GM23248 (cell line): ENCODE results near the gene EIF4G1. TPM values are rescaled to one million over a fixed set of nuclear protein-coding genes. Genes with fewer than 3 reads are reported as not detected.

Source experiments
- DNase-seq: peaks from one replicate; pipeline ENCODE4 v3.0.0-alpha.2; 2015
- H2AFZ ChIP-seq: fragments of 200-600 bp; sonication (generic); 2 replicates; pipeline ENCODE4 v1.6.1; 2016; ENCODE audit warnings: antibody characterized with exemption
- H3F3A ChIP-seq: fragments of 200-600 bp; sonication (generic); 2 replicates; pipeline ENCODE4 v1.6.1; 2016; ENCODE audit warnings: mild to moderate bottlenecking, antibody characterized with exemption, mixed run types; ENCODE audit not compliant: insufficient read depth
- H3K27ac ChIP-seq: fragments of 200-600 bp; sonication (generic); 2 replicates; pipeline ENCODE4 v1.5.1; 2016; ENCODE audit warnings: mild to moderate bottlenecking
- H3K27me3 ChIP-seq: fragments of 200-600 bp; sonication (generic); replicated peaks from 2 replicates; pipeline ENCODE4 v1.6.1; 2016; ENCODE audit warnings: mild to moderate bottlenecking; ENCODE audit not compliant: insufficient read depth
- H3K36me3 ChIP-seq: fragments of 200-600 bp; sonication (generic); 2 replicates; pipeline ENCODE4 v1.6.1; 2016; ENCODE audit warnings: low read depth, mild to moderate bottlenecking
- H3K4me1 ChIP-seq: fragments of 200-600 bp; sonication (generic); 2 replicates; pipeline ENCODE4 v1.6.1; 2016; ENCODE audit warnings: mild to moderate bottlenecking; ENCODE audit not compliant: insufficient read depth
- H3K4me2 ChIP-seq: fragments of 200-600 bp; sonication (generic); one replicate; pipeline ENCODE4 v1.6.1; 2016; ENCODE audit warnings: mild to moderate bottlenecking; ENCODE audit not compliant: unreplicated experiment
- H3K4me3 ChIP-seq: fragments of 200-600 bp; sonication (generic); 2 replicates; pipeline ENCODE4 v1.5.1; 2016; ENCODE audit warnings: mild to moderate bottlenecking
- H3K79me2 ChIP-seq: fragments of 200-600 bp; sonication (generic); 2 replicates; pipeline ENCODE4 v1.6.1; 2016; ENCODE audit warnings: mild to moderate bottlenecking; ENCODE audit not compliant: insufficient read depth
- H3K9ac ChIP-seq: fragments of 200-600 bp; sonication (generic); 2 replicates; pipeline ENCODE4 v1.6.1; 2016; ENCODE audit warnings: mild to moderate bottlenecking
- H3K9me2 ChIP-seq: fragments of 200-600 bp; sonication (generic); 2 replicates; pipeline ENCODE4 v1.6.1; 2016; ENCODE audit warnings: mixed run types, mild to moderate bottlenecking, moderate library complexity; ENCODE audit not compliant: insufficient read depth
- H3K9me3 ChIP-seq: fragments of 200-600 bp; sonication (generic); one replicate; pipeline ENCODE4 v1.6.1; 2017; ENCODE audit warnings: low read depth
- H4K20me1 ChIP-seq: fragments of 200-600 bp; sonication (generic); 2 replicates; pipeline ENCODE4 v1.6.0; 2016; ENCODE audit not compliant: insufficient read depth
- EZH2 ChIP-seq: fragments of 200-600 bp; sonication (generic); IDR thresholded peaks from 2 replicates; pipeline ENCODE4 v1.6.1; 2018; ENCODE audit warnings: antibody characterized with exemption, mild to moderate bottlenecking; ENCODE audit not compliant: insufficient read depth, poor library complexity, severe bottlenecking
- EZH2phosphoT487 ChIP-seq: fragments of 200-600 bp; sonication (generic); IDR thresholded peaks from 2 replicates; pipeline ENCODE4 v1.6.1; 2018; ENCODE audit warnings: antibody characterized with exemption, moderate library complexity, mild to moderate bottlenecking, low read depth; ENCODE audit not compliant: insufficient read depth
- WGBS, 2 experiments: methylation state at CpG; one replicate each; pipeline ENCODE4 v1.1.6; 2015 to 2017; ENCODE audit warnings: low lambda C conversion rate in 2 of 2, low coverage in 1 of 2; ENCODE audit errors: missing lambda C conversion rate in 2 of 2; 5-methylcytosine and 5-hydroxymethylcytosine counted together
- in situ Hi-C: fragments of 300-500 bp; cut with MboI; formaldehyde crosslinking; loops from 2 replicates; pipeline ENCODE4 v1.15.0; 2020
- polyA plus RNA-seq: library from polyadenylated mRNA; unstranded; fragments of >200 nt; fragmentation: Nextera tagmentation; extraction: Ambion mirVana; gene quantifications from 2 replicates; pipeline ENCODE4 v1.2.1, GENCODE V29; 2016
- total RNA-seq: library from RNA; depleted of rRNA; stranded (reverse); fragments of >200 nt; shearing (Covaris generic); gene quantifications from 2 replicates; pipeline ENCODE4 v1.2.3, GENCODE V29; 2014

EIF4G1 gene
- total and polyA plus RNA-seq, 2 experiments from 2014 or later = 184 to 370 TPM

- no peaks in the 10 kb centered on the region for H3K27me3 ChIP-seq
- TF ChIP-seq EZH2phosphoT487 = no peak
- TF ChIP-seq EZH2 = no peak
- 2 to 3% methylated on average over 30 to 51 of the region's 77 CpGs for WGBS, 2 experiments
- no peak overlapping the region for H2AFZ ChIP-seq
- H3K4me3 ChIP-seq = peak overlapping the region; percentile 72
- no peaks in the 10 kb centered on the region for H3K9me3 ChIP-seq
- H3K27ac ChIP-seq = peak overlapping the region; percentile 94
- H3K4me1 ChIP-seq = peaks cover 76% of the 10 kb centered on the region
- peaks cover 33% of the 10 kb centered on the region for H3K36me3 ChIP-seq
- in situ Hi-C loops = no loop called here
- H3K4me2 ChIP-seq = peak overlapping the region; percentile 82
- H4K20me1 ChIP-seq = peaks cover 8% of the 10 kb centered on the region; the same call in 1 of the 2 replicates
- DNase-seq = peak; percentile 89
- no peaks in the 10 kb centered on the region for H3K9me2 ChIP-seq
- peak overlapping the region; percentile 88 for H3K9ac ChIP-seq
- H3K79me2 ChIP-seq = peaks cover 72% of the 10 kb centered on the region
- peaks cover 67% of the 10 kb centered on the region for H3F3A ChIP-seq
Observed at GRCh38 chr3:184335661-184336546, 21.5 kb downstream of the EIF4G1 start.

DNA sequence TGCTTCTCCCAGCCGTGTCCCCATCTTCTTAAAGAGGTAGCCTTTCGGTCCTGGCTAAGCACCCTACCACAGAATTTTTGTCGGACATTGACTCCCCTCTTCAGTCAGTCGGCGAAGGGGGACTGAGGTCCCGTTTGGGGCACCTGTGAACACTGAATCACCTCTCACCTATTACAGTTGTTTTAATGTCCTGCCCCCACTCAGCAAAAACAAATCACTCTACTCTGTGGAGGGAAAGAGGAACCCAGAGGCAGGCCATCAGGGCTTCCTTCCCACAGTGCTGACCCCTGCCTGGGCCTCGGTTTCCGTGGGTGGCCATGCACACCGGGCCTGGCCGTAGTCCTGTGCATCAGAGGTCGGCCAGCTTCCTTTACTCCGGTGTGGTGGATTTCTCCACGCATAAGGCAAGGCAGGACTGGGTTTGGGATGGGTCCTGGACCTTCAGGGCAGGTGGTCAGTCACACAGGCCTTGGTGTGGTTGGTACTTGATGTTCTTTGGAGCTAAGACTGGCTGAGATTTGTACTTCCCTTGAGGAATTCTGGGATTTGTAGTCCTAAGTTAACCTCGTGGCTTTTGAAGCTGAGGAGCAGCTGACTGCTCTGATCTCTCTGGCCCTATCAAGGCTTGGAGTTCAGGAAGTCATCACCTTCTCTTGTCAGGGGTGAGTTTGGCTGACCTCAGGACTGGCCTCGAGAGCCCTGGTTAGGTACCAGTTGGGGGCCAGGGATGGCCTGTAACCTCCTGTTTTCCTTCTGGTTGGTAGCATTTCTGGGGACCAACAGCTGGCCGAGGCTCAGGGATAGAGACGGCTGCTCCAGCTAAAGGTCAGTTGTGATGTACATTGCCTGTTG lies 22.4 kb downstream of the EIF4G1 start:
- Histone ChIP-seq H3K27ac (peak overlapping the region; percentile 94), H3K9me2 (no peaks in the 10 kb centered on the region), H2AFZ (peak overlapping the region; percentile 8; the same call in 1 of the 2 replicates), H3K4me1 (peaks cover 73% of the 10 kb centered on the region), H3K9me3 (no peaks in the 10 kb centered on the region), H3K4me3 (peak overlapping the region; percentile 72), H3K9ac (peak overlapping the region; percentile 88), H3F3A (peaks cover 59% of the 10 kb centered on the region), H3K4me2 (peak overlapping the region; percentile 82), H3K79me2 (peaks cover 64% of the 10 kb centered on the region), H3K27me3 (no peaks in the 10 kb centered on the region), H4K20me1 (peaks cover 5% of the 10 kb centered on the region; the same call in 1 of the 2 replicates), H3K36me3 (peaks cover 26% of the 10 kb centered on the region)
- peak; percentile 78 for DNase-seq
- 6 to 10% methylated on average over 17 of the region's 17 CpGs for WGBS, 2 experiments
- TF ChIP-seq EZH2 (no peak), EZH2phosphoT487 (no peak)
- in situ Hi-C loops = no loop called here

DNA sequence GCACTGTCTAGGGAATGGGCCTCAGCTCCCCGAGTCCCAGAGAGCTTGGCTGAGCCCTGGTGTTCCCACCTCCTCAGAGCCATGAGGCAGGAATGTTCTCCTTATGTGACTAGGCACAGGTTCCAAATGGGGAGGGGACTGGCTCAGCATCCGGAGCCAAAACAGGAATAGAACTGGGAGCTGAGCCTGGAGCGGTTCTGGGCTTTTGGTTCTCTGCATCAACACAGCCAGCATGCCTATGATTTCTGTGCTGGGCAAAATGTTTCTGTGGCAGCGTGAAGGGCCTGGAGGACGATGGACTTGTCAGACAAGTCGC lies 23.0 kb downstream of the EIF4G1 start, which contains the start of gene FAM131A:
Gene FAM131A, plus strand, starts transcription at position 202 of the 316 bp plus-strand sequence. Its CDS starts 31 bp downstream, at position 233.
- Histone ChIP-seq H3K27ac (peak within 1 kb of the TSS; percentile 94), H3K9ac (peak within 1 kb of the TSS; percentile 88), H4K20me1 (no peaks in the 10 kb centered on the region), H3K9me3 (no peaks in the 10 kb centered on the region), H3F3A (peaks cover 53% of the 10 kb centered on the region), H3K9me2 (no peaks in the 10 kb centered on the region), H2AFZ (peak within 1 kb of the TSS; percentile 8; the same call in 1 of the 2 replicates), H3K27me3 (no peaks in the 10 kb centered on the region), H3K79me2 (peaks cover 58% of the 10 kb centered on the region), H3K4me2 (peak within 1 kb of the TSS; percentile 82), H3K36me3 (peaks cover 20% of the 10 kb centered on the region), H3K4me3 (peak within 1 kb of the TSS; percentile 72), H3K4me1 (peaks cover 67% of the 10 kb centered on the region)
- 26 to 28% methylated on average over 6 of the region's 6 CpGs for WGBS, 2 experiments
- TF ChIP-seq EZH2 = no peak
- no peak for TF ChIP-seq EZH2phosphoT487
- in situ Hi-C loops = no loop called here
- DNase-seq = peak; percentile 58

GRCh38 chr3:184337981-184338380 lies 23.6 kb downstream of the EIF4G1 start:
- H3K27ac ChIP-seq = peak overlapping the region; percentile 94
- no peak overlapping the region for H3K4me3 ChIP-seq
- H3K4me2 ChIP-seq = peak overlapping the region; percentile 13
- H3K9ac ChIP-seq = peak overlapping the region; percentile 88; the same call in 1 of the 2 replicates
- 68 to 69% methylated on average over 7 of the region's 7 CpGs for WGBS, 2 experiments
- no peaks in the 10 kb centered on the region for H3K9me2 ChIP-seq
- DNase-seq = no peak
- peaks cover 16% of the 10 kb centered on the region for H3K36me3 ChIP-seq
- H3K79me2 ChIP-seq = peaks cover 52% of the 10 kb centered on the region
- H3F3A ChIP-seq = peaks cover 47% of the 10 kb centered on the region
- TF ChIP-seq EZH2 = no peak
- no peak for TF ChIP-seq EZH2phosphoT487
- peaks cover 61% of the 10 kb centered on the region for H3K4me1 ChIP-seq
- H3K9me3 ChIP-seq = no peaks in the 10 kb centered on the region
- H3K27me3 ChIP-seq = no peaks in the 10 kb centered on the region
- in situ Hi-C loops = no loop called here
- H2AFZ ChIP-seq = no peak overlapping the region
- H4K20me1 ChIP-seq = no peaks in the 10 kb centered on the region
